Measurements from ENCODE around the gene OR52E5.
A peak's percentile ranks its signal among the peaks of the same experiment; 100 is the strongest.

Gene OR52E5
- total RNA-seq, result 0 to 0.07 (median 0) reads per million in 18 experiments

- no peak for DNase-seq
These were observed at the start of gene OR52E5 for GRCh38 chr11:5892908-5893307. Gene OR52E5, plus strand, starts transcription at chr11:5893208. Its CDS starts 7,569 bp downstream, at chr11:5900777.

- DNase-seq, result no peak
These were observed 46.3 kb upstream of the OR52E5 start for GRCh38 chr11:5846701-5847100.

GRCh38 chr11:5847711-5848110, 45.3 kb upstream of the OR52E5 start:
- no peak for DNase-seq

- no peak for DNase-seq
These were observed 42.0 kb upstream of the OR52E5 start for GRCh38 chr11:5851002-5851401.

GRCh38 chr11:5857590-5857989, 35.4 kb upstream of the OR52E5 start, which contains the start of gene OR52E8:
Gene OR52E8, minus strand, starts transcription at chr11:5857690. Its CDS starts 0 bp downstream, at chr11:5857690.
- DNase-seq, result no peak

- DNase-seq, result no peak
These were observed 27.2 kb upstream of the OR52E5 start for GRCh38 chr11:5865826-5866225.

GRCh38 chr11:5878564-5878963, 14.4 kb upstream of the OR52E5 start:
- DNase-seq, result no peak

- no peak for DNase-seq
These were observed 12.7 kb upstream of the OR52E5 start, which contains the start of gene OR52E4 for GRCh38 chr11:5880329-5880728. Gene OR52E4, plus strand, starts transcription at chr11:5880629. Its CDS starts 3,664 bp downstream, at chr11:5884293.

- DNase-seq, result no peak
These were observed 11.3 kb upstream of the OR52E5 start for GRCh38 chr11:5881756-5882155.

GRCh38 chr11:5887172-5887571, 5.8 kb upstream of the OR52E5 start:
- no peak for DNase-seq

GRCh38 chr11:5887661-5888060, 5.3 kb upstream of the OR52E5 start:
- no peak for DNase-seq

GRCh38 chr11:5891216-5891800, 1.7 kb upstream of the OR52E5 start:
- peak in 1 of 2 donors; percentile 34 for DNase-seq

GRCh38 chr11:5899534-5899933, 6.5 kb downstream of the OR52E5 start:
- DNase-seq, result no peak

GRCh38 chr11:5910540-5910939, 17.5 kb downstream of the OR52E5 start:
- DNase-seq, result no peak

- DNase-seq, result no peak
These were observed 29.9 kb downstream of the OR52E5 start for GRCh38 chr11:5922749-5923426.

- no peak for DNase-seq
These were observed 30.4 kb downstream of the OR52E5 start for GRCh38 chr11:5923427-5923776.

- no peak for DNase-seq
These were observed 30.8 kb downstream of the OR52E5 start for GRCh38 chr11:5923794-5924193.

- no peak for DNase-seq
These were observed 35.3 kb downstream of the OR52E5 start for GRCh38 chr11:5928271-5928670.

- no peak for DNase-seq
These were observed 35.8 kb downstream of the OR52E5 start for GRCh38 chr11:5928811-5929210.

GRCh38 chr11:5929571-5930368, 36.8 kb downstream of the OR52E5 start:
- DNase-seq, result no peak

GRCh38 chr11:5930614-5931013, 37.6 kb downstream of the OR52E5 start:
- no peak for DNase-seq

GRCh38 chr11:5931061-5931460, 38.1 kb downstream of the OR52E5 start:
- no peak for DNase-seq

- DNase-seq, result no peak
These were observed 39.7 kb downstream of the OR52E5 start for GRCh38 chr11:5932671-5933070.

GRCh38 chr11:5933116-5933515, 40.1 kb downstream of the OR52E5 start:
- DNase-seq, result no peak
